ENCODE results near the gene IL4R. TPM values are rescaled to one million over a fixed set of nuclear protein-coding genes. Genes with fewer than 3 reads are reported as not detected.

Gene IL4R
- total and polyA plus RNA-seq, 2 of the 13 experiments (the other 11 are each of a cell fraction or from before 2014, with no cell fraction given) = 15.9 to 49.6 TPM

DNA sequence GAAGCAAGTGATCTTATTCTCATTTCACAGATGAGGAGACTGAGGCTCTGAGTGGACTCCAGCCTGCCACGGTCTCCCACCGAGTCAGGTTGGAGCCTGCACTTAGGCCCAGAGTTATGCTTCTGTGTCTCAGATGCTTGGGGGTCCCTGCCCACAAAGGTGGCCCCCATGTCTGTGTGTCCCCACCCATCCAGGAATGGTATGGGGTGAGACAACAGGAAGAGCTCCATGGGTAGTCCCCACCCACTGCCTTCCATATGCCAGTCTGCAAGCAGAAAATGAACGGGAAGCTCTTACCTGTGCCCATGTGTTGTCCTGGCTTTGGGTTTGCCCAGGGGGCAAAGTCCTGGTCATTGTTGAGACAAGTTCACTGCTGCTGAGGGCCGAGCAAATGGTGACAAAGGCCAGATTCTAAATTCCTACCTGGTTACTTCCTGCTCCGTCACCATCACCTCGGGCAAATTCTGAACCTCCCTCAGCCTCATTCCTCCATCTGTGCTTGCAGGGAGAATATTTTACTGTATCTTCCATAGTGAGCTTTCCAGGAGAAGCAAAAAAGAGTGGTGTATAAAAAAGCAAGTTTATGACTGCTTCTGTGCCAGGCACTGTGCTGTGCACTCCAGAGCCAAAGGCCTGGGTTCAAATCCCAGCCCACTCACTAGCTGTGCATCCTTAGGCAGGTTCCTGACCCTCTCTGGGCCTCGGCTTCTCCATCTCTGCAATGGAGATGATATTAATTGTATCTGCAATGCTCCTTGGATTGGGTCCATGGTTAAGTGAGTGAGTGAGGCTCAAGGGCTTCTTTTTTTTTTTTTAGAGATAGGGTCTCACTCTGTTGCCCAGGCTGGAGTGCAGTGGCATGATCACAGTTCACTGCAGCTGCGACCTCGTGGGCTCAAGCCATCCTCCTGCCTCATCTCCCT, 9.3 kb downstream of the IL4R start (continued):
- TF ChIP-seq TRAFD1 (CRISPR knock-in tag; IDR thresholded peaks at IDR 0.05; ENCODE audit: borderline replicate concordance) (peak; percentile 19; the same call in 1 of the 2 replicates), JARID2 (CRISPR knock-in tag; IDR thresholded peaks at IDR 0.05; ENCODE audit: insufficient replicate concordance) (no peak), STAG1 (CRISPR knock-in tag; IDR thresholded peaks at IDR 0.05) (peak; percentile 15; the same call in 1 of the 2 replicates), ZSCAN25 (CRISPR knock-in tag; IDR thresholded peaks at IDR 0.05) (no peak), ZNF549 (CRISPR knock-in tag; IDR thresholded peaks at IDR 0.05) (0 out of 2 replicates have a peak, but pooled peaks have one; percentile 42), ZBTB1 (CRISPR knock-in tag; IDR thresholded peaks at IDR 0.05; ENCODE audit: borderline replicate concordance) (no peak), TAF1 (CRISPR knock-in tag; IDR thresholded peaks at IDR 0.05) (no peak), FOXK1 (CRISPR knock-in tag; IDR thresholded peaks at IDR 0.05; ENCODE audit: borderline replicate concordance, low read depth) (no peak), SPEN (CRISPR knock-in tag; IDR thresholded peaks at IDR 0.05; ENCODE audit: low read depth) (peak; percentile 76), UBTF (CRISPR knock-in tag; IDR thresholded peaks at IDR 0.05) (peak; percentile 43; the same call in 1 of the 2 replicates), ZNF644 (CRISPR knock-in tag; IDR thresholded peaks at IDR 0.05; ENCODE audit: low read depth) (peak; percentile 80), MLLT10 (CRISPR knock-in tag; IDR thresholded peaks at IDR 0.05) (no peak), GPBP1L1 (CRISPR knock-in tag; IDR thresholded peaks at IDR 0.05) (no peak), NKX3-1 (CRISPR knock-in tag; IDR thresholded peaks at IDR 0.05) (no peak), PHF21A (CRISPR knock-in tag; IDR thresholded peaks at IDR 0.05) (peak; percentile 77), ZNF740 (CRISPR knock-in tag; IDR thresholded peaks at IDR 0.05) (no peak)
- TF ChIP-seq, protein P1, sequence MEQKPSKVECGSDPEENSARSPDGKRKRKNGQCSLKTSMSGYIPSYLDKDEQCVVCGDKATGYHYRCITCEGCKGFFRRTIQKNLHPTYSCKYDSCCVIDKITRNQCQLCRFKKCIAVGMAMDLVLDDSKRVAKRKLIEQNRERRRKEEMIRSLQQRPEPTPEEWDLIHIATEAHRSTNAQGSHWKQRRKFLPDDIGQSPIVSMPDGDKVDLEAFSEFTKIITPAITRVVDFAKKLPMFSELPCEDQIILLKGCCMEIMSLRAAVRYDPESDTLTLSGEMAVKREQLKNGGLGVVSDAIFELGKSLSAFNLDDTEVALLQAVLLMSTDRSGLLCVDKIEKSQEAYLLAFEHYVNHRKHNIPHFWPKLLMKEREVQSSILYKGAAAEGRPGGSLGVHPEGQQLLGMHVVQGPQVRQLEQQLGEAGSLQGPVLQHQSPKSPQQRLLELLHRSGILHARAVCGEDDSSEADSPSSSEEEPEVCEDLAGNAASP (CRISPR knock-in tag; IDR thresholded peaks at IDR 0.05; ENCODE audit: borderline replicate concordance) = 0 out of 2 replicates have a peak, but pooled peaks have one; percentile 48
- TF ChIP-seq, protein P2, sequence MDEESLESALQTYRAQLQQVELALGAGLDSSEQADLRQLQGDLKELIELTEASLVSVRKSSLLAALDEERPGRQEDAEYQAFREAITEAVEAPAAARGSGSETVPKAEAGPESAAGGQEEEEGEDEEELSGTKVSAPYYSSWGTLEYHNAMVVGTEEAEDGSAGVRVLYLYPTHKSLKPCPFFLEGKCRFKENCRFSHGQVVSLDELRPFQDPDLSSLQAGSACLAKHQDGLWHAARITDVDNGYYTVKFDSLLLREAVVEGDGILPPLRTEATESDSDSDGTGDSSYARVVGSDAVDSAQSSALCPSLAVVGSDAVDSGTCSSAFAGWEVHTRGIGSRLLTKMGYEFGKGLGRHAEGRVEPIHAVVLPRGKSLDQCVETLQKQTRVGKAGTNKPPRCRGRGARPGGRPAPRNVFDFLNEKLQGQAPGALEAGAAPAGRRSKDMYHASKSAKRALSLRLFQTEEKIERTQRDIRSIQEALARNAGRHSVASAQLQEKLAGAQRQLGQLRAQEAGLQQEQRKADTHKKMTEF (CRISPR knock-in tag; IDR thresholded peaks at IDR 0.05) = peak; percentile 67
- TF ChIP-seq, protein P3, sequence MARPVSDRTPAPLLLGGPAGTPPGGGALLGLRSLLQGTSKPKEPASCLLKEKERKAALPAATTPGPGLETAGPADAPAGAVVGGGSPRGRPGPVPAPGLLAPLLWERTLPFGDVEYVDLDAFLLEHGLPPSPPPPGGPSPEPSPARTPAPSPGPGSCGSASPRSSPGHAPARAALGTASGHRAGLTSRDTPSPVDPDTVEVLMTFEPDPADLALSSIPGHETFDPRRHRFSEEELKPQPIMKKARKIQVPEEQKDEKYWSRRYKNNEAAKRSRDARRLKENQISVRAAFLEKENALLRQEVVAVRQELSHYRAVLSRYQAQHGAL (CRISPR knock-in tag; IDR thresholded peaks at IDR 0.05; ENCODE audit: not compliant biosample characterization) = no peak

Data from HepG2 (cell line).